Gastrocnemius medialis (tissue), 4 donors: ENCODE data around the gene NDRG3.

Experiments
- POLR2A ChIP-seq, 2 donors: fragments of 450-650 bp; IDR thresholded peaks; one replicate each; pipeline ENCODE4 v1.6.1; 2017; ENCODE audit warnings: antibody characterized with exemption in 2 of 2, mild to moderate bottlenecking in 2 of 2, moderate library complexity in 2 of 2
- TF ChIP-seq, protein P1 (sequence below), 5 experiments: fragments of 450-650 bp in 3 of 5; fragments of 200-600 bp in 2 of 5; sonication (generic) in 2 of 5; IDR thresholded peaks in 4 of 5; conservative IDR thresholded peaks in 1 of 5; 1 replicate in 4 of 5; 2 replicates in 1 of 5; pipeline ENCODE4 v1.5.1; 2016 to 2019; ENCODE audit warnings: antibody characterized with exemption in 5 of 5, mild to moderate bottlenecking in 3 of 5, moderate library complexity in 3 of 5

DNA sequence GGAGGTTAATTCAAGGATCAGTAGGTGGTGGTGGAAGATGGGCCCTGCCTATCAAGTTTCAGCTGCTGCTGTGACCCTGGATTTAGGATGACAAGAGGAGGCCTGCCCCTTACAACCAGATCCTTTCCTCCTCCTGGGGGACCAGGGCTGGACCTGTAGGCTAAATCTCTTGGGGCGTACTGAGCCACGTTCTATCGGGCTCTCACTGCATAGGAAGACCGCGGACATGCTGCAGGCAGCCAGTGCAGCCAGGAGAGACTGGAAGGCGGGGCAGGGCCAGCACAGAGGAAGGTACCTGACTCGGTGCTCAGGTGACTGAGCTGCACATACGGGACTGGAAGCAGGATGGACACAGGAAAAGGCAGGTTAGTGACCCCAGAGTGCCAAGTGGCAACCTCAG lies 91.4 kb downstream of the NDRG3 start:
- TF ChIP-seq, protein P1, sequence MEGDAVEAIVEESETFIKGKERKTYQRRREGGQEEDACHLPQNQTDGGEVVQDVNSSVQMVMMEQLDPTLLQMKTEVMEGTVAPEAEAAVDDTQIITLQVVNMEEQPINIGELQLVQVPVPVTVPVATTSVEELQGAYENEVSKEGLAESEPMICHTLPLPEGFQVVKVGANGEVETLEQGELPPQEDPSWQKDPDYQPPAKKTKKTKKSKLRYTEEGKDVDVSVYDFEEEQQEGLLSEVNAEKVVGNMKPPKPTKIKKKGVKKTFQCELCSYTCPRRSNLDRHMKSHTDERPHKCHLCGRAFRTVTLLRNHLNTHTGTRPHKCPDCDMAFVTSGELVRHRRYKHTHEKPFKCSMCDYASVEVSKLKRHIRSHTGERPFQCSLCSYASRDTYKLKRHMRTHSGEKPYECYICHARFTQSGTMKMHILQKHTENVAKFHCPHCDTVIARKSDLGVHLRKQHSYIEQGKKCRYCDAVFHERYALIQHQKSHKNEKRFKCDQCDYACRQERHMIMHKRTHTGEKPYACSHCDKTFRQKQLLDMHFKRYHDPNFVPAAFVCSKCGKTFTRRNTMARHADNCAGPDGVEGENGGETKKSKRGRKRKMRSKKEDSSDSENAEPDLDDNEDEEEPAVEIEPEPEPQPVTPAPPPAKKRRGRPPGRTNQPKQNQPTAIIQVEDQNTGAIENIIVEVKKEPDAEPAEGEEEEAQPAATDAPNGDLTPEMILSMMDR (IDR thresholded peaks at IDR 0.05 in 4 of 5, conservative IDR thresholded peaks at IDR 0.05 in 1 of 5), result no peak
- TF ChIP-seq POLR2A (IDR thresholded peaks at IDR 0.05), result no peak
